Measurements from ENCODE around the gene RARS1.
"Not testable (repeated sequence)": the region's sequence is repeated elsewhere in the genome, so short reads cannot be mapped to it uniquely, and the experiment has no call there.

The RARS1 gene

DNA sequence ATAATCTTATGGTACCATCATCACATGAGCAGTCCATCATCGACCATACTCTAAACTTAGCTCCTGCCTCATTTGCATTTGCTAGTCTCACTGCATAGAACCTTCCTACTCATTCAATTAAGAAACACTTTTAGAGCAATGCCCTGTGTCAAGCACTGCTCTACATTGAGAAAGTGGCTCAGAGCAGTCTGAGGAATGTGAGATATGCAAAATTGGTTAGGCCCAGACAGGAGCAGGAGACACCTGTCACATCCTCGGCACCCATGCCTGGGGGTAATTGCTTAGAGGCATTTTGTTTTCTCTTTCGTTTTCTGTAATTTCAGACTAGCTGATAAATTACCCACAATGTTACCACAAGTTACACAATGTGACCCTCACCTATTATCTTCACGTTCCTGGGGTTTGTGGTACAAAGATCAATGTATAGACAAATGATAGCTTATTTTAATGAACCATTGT lies 4.9 kb upstream of the RARS1 start:
- DNase-seq, result no peak

DNA sequence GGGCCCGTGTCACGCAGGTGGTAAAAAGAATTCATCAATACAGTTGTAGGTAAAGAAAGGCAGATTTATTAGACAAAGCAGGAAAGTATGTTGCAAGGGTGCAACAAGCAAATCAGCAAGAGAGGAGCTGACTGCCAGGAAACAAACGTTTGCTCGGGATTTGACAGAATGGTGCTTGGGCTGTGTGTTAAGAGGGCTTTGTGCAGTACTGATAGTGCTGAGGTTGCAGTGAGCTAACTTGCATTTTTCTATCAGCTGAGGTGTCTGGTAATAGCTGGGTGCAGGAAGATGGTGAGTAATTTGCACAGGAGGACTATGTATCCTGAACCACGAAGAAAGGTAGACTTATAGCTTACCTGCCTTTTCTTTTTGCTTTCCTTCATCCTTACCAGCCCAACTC lies 3.9 kb upstream of the RARS1 start:
- no peak for DNase-seq

DNA sequence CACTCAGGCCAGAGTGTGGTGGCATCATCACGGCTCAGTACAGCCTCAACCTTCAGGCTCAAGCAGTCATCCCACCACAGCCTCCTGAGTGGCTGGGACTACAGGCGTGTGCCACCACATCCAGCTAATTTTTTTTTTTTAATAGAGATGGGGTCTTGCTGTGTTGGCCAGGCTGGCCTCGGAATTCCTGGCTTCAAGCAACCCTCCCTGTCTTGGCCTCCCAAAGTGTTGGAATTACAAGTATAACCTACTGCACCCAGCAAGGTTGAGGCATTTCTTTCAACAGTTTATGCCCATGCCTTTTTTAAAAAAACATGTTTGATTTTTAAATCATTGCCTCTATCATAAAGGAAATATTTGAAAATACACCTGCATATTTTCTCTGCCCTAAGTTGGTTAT lies 2.8 kb downstream of the RARS1 start:
- DNase-seq, result no peak

DNA sequence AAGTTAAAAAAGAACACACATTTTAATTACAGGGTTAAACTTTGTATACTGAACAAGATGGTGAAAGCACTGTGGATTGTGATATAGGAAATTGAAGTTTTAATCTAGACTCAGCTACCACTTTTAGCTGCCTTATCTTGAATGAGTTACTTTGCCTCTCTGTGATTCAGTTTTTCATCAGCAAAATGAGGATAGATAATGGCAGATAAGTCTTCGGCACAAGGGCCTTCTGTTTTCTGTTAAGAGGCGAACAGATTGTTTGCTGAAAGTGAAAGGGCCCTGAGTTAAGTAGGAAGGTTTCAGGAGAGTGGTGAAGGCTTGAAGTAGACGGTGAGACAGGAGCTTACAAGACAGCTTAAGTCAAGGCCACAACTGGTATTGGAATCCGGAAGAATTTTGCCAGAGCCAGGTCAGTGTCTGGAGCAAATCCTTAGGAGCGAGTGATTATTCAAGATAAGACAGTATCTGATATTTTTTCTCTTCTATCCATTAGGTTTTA lies 7.8 kb downstream of the RARS1 start:
- no peak for DNase-seq

DNA sequence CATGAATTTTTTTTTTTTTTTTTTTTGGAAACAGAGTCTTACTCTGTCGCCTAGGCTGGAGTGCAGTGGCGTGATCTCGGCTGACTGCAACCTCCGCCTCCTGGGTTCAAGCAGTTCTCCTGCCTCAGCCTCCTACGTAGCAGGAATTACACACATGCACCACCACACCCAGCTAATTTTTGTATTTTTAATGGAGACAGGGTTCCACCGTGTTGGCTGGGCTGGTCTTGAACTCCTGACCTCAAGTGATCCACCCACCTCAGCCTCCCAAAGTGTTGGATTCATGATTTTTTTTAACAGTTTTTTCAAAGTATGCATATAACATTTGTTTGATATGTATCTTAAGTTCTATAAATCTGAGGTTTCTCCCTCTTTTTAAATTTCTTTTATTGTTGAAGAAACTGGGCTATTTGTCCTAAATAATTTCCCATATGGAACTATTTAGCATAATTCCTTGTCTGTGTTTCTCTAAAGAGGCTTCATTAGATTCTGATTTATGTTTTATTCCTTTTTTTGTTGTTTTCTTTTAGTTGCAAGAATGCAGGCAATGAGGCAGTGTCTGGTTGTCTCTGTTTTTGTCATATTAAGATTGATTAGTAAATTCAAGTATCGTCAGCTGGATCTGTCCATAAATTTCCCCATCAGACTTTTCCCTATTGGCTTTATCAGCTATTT lies 16.4 kb downstream of the RARS1 start:
- DNase-seq, result no peak

DNA sequence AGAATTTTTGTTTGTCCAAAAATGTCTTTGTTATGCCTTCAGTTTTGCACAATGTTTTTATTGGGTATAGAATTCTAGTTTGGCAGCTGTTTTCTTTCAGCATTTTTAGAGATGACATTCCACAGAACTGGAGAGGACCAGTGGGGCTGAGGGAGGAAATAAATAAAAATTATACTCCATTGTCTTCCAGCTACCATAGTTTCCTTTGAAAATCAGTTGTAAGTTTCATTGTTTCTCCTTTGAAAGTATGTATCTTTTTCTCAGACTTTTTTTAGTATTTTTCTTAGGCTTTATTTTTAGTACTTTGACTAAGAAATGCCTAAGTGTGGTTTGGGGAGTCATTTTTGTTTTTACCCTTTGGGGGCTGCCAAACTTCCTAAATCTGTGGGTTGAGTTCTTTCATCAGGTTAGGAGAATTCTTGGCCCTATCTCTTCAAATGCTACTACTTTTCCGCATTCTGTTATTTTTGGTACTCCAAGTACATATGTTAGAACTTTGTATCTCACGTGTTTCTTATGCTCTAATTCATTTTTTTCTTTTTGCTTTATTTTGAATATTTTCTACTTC lies 27.7 kb downstream of the RARS1 start:
- DNase-seq, result no peak

DNA sequence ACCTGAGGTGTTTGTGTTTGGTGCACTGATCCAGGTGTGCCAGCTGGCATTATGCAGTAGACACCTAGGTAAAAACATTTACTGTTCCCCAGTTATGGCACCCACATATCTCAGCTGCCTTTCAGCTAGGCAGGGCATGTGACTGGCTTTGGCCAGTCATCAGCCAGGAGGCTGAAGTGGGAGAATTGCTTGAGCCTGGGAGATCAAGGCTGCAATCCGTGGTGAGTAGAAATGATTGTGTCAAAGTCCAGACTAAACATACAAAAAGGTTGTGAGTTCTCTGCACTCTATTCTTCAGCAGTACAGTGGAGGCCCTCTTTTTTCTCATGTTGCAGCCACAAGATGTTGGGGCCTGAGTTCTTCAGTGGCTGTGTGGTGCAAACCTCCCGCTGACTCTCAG lies 39.6 kb downstream of the RARS1 start:
- DNase-seq, result no peak

DNA sequence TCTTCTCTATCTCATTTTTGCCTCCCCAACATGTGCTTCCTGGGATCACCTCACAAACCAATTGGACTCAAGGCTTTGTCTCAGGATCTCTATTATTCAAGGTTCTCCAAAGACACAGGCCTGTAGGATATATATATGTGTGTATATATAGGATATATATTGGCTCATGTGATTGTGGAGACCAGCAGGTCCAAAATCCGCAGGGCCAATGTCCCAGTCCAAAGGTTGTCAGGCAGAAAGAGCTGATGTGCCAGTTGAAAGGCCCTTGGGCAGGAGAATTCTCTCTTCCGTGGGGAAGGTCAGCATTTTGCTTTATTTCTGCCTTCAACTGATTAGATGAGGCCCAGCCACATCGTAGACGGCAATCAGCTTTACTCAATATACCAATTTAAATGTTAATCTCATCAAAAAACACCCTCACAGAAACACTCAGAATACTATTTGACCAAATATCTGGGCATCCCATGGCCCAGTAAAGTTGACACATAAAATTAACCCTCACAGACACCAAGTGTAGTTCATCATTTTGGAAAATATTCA lies 41.6 kb downstream of the RARS1 start:
- DNase-seq, result no peak

DNA sequence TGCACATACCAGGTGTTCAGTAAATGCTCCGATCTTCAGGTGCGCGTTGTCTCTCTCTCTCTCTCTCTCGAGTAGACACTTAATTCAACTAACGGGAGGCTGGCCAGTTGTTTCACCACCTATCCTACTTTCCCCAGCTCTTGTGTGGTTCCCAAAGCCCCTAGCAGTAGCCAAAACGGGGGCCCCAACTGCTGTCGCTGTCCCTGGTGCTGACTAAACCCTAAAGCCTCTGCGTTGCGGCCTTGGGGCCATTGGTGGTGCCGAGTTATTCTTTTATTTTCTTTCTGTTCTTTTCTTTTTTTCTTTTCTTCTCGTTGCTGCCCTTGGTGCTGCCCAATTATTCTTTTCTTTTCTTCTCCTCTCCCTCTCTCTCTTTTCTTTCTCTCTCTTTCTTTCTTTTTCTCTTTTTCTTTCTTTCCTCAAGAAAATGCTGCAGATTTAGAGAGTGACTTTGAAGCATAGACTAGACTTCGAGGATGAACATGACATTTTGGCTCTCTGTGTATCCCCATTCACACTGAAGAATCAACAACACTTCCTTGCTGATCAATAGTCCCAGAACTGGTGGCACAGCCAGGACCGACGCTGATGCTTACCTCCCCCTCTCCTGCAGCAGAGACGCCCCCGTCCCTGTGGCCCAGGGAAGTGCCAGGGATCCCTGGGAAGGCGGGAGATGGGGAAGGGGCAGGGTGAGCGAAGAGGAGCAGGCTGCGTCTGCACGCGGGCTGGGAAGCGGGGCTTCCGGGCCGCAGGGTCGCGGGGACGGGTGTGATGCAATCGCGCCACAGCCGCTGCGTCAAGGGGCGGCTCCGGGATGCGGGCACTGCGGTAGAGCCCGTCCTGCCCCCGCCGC lies 42.5 kb downstream of the RARS1 start, which contains the start of gene FBLL1:
Gene FBLL1, plus strand, starts transcription at position 785 of the 853 bp plus-strand sequence. CDS start 200 bp downstream, outside the sequence.
- peak; percentile 17 to 47 (median 28) for DNase-seq

DNA sequence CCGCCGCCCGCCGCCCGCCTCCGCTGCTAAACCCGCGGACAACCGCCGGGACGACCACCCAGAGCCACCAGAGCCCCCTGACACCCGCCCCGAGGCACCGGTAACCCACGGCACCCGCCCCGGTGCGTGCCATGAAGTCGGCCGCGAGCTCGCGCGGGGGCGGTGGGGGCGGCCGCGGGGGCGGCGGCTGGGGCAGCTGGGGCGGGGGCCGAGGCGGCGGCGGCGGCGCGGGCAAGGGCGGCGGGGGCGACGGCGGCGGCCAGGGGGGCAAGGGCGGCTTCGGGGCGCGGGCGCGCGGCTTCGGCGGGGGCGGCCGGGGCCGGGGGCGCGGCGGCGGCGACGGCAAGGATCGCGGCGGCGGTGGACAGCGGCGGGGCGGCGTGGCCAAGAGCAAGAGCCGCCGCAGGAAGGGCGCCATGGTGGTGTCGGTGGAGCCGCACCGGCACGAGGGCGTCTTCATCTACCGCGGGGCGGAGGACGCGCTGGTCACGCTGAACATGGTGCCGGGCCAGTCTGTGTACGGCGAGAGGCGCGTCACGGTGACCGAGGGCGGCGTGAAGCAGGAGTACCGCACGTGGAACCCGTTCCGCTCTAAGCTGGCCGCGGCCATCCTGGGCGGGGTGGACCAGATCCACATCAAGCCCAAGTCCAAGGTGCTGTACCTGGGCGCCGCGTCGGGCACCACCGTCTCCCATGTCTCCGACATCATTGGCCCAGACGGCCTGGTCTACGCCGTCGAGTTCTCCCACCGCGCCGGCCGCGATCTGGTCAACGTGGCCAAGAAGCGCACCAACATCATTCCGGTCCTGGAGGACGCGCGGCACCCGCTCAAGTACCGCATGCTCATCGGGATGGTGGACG lies 43.3 kb downstream of the RARS1 start:
- DNase-seq, result peak in 2 of 3 donors; percentile 10 to 13

DNA sequence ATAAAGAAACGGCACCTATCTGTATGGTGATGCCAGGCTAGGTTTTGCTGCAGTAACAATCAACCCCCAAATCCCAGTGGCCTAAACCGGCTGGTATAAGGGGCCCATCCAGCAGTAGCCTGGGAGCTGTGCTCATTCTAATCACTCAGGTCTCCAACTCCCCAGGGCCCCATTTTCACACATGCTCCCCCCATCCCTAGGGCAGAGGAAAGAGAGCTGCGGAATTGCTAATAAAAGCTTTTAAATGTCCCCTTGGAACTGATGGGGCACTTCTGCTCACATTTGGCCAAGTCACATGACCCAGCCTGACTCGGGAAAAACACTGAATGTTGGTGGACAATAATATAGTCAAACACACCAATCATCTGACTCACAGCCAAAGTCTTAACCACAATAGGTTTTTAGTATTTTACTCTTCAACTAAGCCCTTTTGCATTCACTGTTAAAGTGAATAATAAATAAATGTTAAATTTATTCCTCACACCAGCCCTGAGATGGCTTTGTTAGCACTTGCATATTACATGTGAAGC lies 44.4 kb downstream of the RARS1 start:
- no peak for DNase-seq

DNA sequence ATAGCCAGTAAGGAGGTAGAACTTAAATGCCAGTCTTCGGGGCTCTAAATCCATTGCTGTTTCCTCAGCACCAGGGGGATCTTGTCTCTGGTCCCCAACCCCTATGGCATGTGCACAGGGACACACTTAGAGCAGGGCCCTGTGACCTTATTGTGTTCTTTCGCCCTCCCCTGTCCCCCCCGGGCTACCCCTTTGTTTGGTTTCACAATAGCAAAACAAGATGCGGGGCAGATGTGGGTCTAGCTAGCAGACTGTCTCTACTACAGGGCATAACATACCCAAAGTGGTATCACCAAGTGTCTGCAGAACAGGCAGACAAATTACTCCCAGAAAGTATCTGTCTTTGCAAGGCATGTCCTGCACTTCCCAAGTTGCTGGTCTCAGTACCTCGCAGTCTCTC lies 44.9 kb downstream of the RARS1 start:
- DNase-seq, result no peak

DNA sequence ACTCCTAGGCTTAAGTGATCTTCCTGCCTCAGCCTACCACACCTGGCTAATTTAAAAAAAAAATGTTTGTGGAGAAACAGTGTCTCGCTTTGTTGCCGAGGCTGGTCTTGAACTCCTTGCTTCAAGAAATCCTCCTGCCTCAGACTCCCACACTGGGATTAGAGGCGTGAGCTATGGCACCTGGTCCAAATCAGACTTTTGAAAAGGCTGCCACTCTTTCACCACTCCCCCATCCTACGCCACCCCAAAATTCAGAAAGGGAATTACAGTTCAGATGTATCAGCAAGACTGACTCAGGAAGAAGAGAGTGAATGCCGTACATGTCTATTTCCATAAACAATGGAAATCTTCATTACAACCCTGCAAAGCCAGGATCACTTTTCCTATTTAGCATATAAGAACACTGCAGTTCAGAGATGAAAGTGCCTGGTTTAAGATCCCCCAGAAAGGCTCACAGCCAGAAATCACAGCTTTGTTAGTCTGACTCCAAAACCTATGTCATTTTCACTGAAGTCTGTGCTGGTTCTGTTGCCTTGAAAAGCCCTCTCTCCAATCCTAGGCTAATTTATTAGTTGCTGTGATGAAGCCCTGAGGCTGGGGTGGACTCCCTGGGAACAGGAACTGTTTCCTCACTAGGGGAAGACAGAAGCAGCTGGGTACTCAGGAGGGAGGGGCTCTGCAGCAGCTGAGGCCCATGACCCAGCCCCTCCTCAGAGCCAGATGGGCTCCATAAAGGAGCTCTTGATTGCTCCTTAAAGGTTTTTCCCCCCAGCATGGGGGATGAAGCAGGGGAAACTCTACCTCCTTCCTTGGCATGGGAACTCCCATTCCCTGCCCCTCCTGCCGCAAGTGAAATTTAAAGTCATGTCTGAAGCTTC lies 46.0 kb downstream of the RARS1 start:
- no peak for DNase-seq

DNA sequence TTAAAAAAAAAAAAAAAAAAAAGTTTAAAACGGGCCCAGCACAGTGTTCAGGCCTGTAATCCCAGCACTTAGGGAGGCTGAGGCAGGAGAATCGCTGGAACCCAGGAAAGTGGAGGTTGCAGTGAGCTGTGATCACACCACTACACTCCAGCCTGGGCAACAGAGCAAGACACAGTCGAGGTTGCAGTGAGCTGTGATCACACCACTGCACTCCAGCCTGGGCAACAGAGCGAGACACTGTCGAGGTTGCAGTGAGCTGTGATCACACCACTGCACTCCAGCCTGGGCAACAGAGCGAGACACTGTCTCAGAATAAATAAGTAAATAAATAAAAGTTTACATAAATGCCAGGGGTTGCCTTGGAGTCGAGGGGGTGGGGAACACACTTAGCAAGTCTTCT lies 48.1 kb downstream of the RARS1 start:
- DNase-seq, result not testable (repeated sequence)

DNA sequence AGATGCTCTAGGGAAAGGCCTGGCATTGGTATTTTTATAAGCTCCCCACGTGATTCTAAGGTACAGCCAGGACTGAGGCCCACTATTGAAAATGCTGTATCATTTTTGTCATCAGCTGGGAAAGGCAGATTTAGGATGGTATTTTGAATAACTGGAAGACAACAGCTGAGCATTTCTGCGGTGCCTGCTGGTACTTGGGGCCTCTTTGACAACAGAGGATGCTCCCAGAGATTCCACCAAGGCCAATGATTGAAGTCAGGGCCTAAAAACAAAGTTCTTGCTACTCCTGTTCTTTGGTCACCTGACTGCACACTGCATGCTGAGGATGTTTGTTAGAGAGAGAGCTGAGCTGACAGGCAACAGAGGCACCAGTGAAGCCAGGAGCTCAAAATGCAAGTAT lies 50.9 kb downstream of the RARS1 start:
- no peak for DNase-seq

DNA sequence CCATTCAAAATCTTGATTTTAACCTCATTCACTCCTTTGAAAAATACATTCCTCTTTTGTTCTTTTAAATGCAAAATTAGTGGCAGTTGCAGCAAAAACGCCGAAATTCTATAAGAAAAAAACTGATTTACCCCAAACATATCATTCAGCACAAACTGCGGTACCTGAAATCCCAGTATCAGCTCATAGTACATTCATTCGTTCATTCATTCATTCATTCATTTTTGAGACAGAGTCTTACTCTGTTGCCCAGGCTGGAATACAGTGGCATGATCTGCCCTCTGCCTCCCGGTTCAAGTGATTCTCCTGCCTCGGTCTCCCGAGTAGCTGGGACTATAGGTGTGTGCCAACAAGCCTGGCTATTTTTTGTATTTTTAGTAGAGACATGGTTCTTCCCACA lies 63.3 kb downstream of the RARS1 start:
- DNase-seq, result no peak

DNA sequence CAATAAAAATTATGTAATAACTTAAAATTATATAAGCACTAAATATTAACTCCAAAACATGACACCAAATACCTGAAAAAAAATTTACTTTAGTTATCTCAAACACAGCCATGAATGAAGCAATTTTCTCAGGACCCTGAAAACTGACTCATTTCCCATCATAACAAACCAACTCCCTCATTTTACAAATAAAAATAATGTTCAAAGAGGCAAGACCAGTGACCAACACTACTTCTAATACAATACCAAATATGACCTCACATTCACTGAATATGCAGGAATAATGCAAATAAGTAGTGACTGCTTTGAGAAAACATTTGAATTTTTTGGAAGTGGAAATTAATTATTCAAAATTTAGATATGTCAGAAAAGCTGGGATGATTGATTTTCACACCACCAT lies 64.4 kb downstream of the RARS1 start:
- no peak for DNase-seq

DNA sequence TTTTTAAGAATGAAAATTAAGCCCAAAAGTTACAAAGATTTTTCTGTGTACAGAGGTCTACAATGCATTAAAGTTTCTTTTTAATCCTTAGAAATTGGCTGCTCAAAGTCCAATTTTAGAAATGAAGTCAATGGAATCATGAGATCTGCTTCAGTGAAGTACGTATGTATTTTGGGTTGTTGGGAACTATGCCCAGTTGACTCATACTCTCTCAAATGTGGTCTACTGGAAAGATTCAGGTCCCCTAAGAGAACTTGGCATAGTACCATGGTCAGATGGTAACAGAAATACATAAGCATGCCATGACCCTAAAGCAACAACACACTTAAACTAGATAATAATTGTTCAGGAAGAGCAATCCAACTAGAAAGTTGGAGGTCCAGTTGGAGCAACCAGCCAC lies 65.9 kb downstream of the RARS1 start:
- peak in 1 of 3 donors; percentile 5 for DNase-seq

DNA sequence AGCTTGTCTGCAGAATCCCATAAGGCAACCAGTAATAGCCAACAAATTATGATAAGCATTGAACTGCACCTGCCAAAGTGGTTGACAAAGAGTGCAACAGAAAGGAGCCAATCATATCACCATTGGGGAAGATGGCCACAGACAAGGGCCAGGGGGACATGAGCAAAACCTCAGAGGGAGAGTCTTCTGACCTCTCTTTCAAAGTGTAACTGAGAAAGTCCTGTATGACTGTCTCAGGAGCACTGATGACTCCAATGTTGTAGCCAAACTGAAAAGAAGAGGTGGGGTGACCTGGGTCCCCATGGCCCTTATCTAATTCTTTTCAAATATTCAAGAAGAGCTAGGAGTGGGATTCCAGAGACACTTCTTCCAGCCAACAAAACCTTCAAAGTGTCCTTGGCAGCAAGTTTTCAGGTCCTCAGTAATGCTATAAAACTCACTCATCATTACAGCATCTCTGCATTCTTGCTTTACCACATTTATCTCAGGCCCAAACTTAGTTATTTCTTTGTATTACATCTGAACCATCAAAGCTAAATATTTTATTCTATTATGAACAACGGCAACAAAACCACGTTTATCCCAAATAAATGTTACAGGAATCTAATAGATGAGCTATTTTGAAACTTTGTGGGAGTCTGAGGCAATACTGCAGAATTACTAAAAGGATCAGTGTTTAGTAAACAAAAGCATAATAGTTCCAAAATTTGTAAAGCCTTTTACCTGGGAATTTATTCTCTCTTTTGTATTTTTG lies 67.3 kb downstream of the RARS1 start:
- no peak for DNase-seq

DNA sequence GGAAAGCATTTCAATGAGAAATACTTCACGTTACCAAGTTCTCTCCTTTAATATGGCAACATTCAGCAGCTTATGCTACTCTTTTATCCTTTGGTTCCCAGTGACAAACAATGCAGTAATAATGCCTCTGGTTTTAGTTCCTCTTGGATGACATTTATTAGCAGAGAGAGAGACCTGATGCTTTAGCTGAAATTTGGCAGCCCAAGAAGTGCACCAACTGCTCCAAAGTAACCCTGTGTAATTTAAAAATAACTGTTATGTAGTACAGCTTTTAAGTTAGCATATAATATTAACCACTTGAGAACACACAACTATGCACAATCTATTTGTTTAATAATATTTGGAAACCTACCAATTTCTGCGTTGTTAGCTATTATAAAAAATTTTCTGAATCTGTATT lies 71.1 kb downstream of the RARS1 start:
- DNase-seq, result no peak

Measured in suppressor macrophage treated with lipopolysaccharide for 1 hour (primary cell).